Uterus (tissue), 4 donors: Measurements from ENCODE around the gene NBPF1. TPM values are rescaled to one million over a fixed set of nuclear protein-coding genes. Genes with fewer than 3 reads are reported as not detected.
"Not testable (repeated sequence)": the region's sequence is repeated elsewhere in the genome, so short reads cannot be mapped to it uniquely, and the experiment has no call there.

Experiments used
- DNase-seq, 2 donors: peaks; one replicate each; pipeline ENCODE4 v3.0.0-alpha.2; 2019 to 2020
- H3K27ac ChIP-seq, 2 donors: fragments of 200-600 bp; sonication (generic); 1 replicate in 1 of 2; 2 replicates in 1 of 2; pipeline ENCODE4 v1.5.1; 2016 to 2018
- H3K27me3 ChIP-seq, 2 donors: fragments of 200-600 bp; sonication (generic); one replicate each; pipeline ENCODE4 v1.5.1; 2018 to 2019; ENCODE audit warnings: control low read depth in 1 of 2
- H3K36me3 ChIP-seq, 2 donors: fragments of 200-600 bp; sonication (generic); one replicate each; pipeline ENCODE4 v1.5.1; 2019; ENCODE audit warnings: control low read depth in 1 of 2
- H3K4me1 ChIP-seq, 2 donors: fragments of 200-600 bp; sonication (generic); one replicate each; pipeline ENCODE4 v1.5.1; 2018 to 2019; ENCODE audit warnings: control low read depth in 1 of 2
- H3K4me3 ChIP-seq, 2 donors: fragments of 200-600 bp; sonication (generic); 1 replicate in 1 of 2; 2 replicates in 1 of 2; pipeline ENCODE4 v1.5.1; 2018 to 2019; ENCODE audit warnings: mild to moderate bottlenecking in 1 of 2
- H3K9me3 ChIP-seq, 2 donors: fragments of 200-600 bp; sonication (generic); one replicate each; pipeline ENCODE4 v1.5.1; 2019; ENCODE audit warnings: control low read depth in 1 of 2
- CTCF ChIP-seq, 4 experiments: fragments of 200-600 bp in 2 of 4; fragments of 450-650 bp in 2 of 4; sonication (generic) in 2 of 4; IDR thresholded peaks; one replicate each; pipeline ENCODE4 v1.5.1; 2016 to 2019; ENCODE audit warnings: antibody characterized with exemption in 4 of 4, mild to moderate bottlenecking in 2 of 4, moderate library complexity in 1 of 4
- POLR2A ChIP-seq, 2 donors: fragments of 450-650 bp; IDR thresholded peaks; one replicate each; pipeline ENCODE4 v1.6.1; 2016; ENCODE audit warnings: antibody characterized with exemption in 2 of 2, mild to moderate bottlenecking in 1 of 2, moderate library complexity in 1 of 2
- intact Hi-C: fragments of 100-400 bp; cut with DNase I; formaldehyde crosslinking; loops from one replicate; pipeline ENCODE4 v1.15.1; 2023; ENCODE audit warnings: low total_unique reads
- total RNA-seq, 4 donors: library from RNA; depleted of rRNA in 3 of 4; stranded (reverse); fragments of >200 nt in 3 of 4; gene quantifications; one replicate each; pipeline versions ENCODE4 v1.1.0 to v1.2.4, GENCODE V29; 2014 to 2023
- donor health status: DM: yes; HTN: yes; CAD: no.

The NBPF1 gene
- total RNA-seq, 4 donors from 2014 or later: 29.4 to 178 (median 39.2) TPM

GRCh38 chr1:16625497-16626408 is 12.4 kb upstream of the NBPF1 start:
- Histone ChIP-seq H3K4me3 (no peak overlapping the region), H3K9me3 (no peaks in the 10 kb centered on the region), H3K4me1 (no peaks in the 10 kb centered on the region), H3K27me3 (no peaks in the 10 kb centered on the region), H3K27ac (no peak overlapping the region), H3K36me3 (no peaks in the 10 kb centered on the region)
- TF ChIP-seq CTCF (IDR thresholded peaks at IDR 0.05) (no peak), POLR2A (IDR thresholded peaks at IDR 0.05) (no peak)
- DNase-seq: peak; percentile 22 to 26
- intact Hi-C loops: no loop called here

GRCh38 chr1:16623812-16624719 is 10.7 kb upstream of the NBPF1 start:
- H3K36me3 ChIP-seq, H3K27ac ChIP-seq, H3K9me3 ChIP-seq, intact Hi-C loops, H3K4me1 ChIP-seq, H3K27me3 ChIP-seq, H3K4me3 ChIP-seq: not testable (repeated sequence)
- DNase-seq: peak; percentile 37 to 54

- H3K4me3 ChIP-seq, H3K4me1 ChIP-seq, H3K27ac ChIP-seq, H3K36me3 ChIP-seq, H3K9me3 ChIP-seq, H3K27me3 ChIP-seq, intact Hi-C loops: not testable (repeated sequence)
- DNase-seq: peak; percentile 14 to 25
Measured at GRCh38 chr1:16623337-16623736, 10.0 kb upstream of the NBPF1 start.

DNA sequence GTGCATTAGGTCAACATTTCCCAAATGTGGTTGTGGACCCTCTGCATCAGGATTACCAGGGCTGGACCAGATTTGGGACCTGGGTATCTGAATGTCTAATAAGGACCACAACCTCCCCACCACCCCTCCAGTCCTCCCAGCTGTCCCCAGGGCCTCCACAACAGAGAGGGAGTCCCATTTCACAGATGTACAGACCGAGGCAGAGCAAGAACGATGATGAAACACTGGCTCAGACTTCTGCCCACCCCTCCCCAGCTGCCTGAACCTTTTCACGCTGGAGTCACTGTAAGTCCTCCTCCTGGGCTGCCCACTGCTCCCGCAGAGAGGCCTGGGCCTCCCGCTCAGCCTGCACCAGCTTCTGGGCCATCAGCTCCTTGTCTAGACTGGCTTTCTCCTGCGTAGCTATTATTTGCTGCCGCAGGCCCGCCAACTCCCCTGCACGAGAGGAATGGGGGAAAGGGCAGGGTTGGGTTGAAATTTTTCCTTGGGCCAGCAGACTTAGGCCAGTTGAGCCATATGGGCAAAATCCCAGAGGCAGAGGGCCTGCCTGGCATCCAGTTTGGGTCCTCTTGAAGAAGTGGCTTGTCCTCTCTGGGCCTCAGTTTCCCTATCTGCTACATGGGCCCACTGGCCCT is 8.4 kb upstream of the NBPF1 start:
- H3K9me3 ChIP-seq, H3K27me3 ChIP-seq, H3K4me1 ChIP-seq, H3K27ac ChIP-seq, intact Hi-C loops, H3K4me3 ChIP-seq, H3K36me3 ChIP-seq: not testable (repeated sequence)
- peak; percentile 22 to 31 for DNase-seq

GRCh38 chr1:16621300-16621658 is 7.9 kb upstream of the NBPF1 start:
- Histone ChIP-seq H3K4me3 (no peak overlapping the region), H3K27me3 (no peaks in the 10 kb centered on the region), H3K27ac (no peak overlapping the region), H3K9me3 (no peaks in the 10 kb centered on the region), H3K4me1 (no peaks in the 10 kb centered on the region), H3K36me3 (no peaks in the 10 kb centered on the region)
- no peak for DNase-seq
- TF ChIP-seq CTCF (IDR thresholded peaks at IDR 0.05) (no peak), POLR2A (IDR thresholded peaks at IDR 0.05) (no peak)
- intact Hi-C loops: no loop called here

- H3K4me3 ChIP-seq, H3K27ac ChIP-seq, intact Hi-C loops, H3K27me3 ChIP-seq, H3K36me3 ChIP-seq, H3K4me1 ChIP-seq, H3K9me3 ChIP-seq: not testable (repeated sequence)
- peak; percentile 20 for DNase-seq
Measured at GRCh38 chr1:16619803-16620501, 6.6 kb upstream of the NBPF1 start.
